ENCODE measurements around the gene GPX4.
"Not testable (repeated sequence)": the region's sequence is repeated elsewhere in the genome, so short reads cannot be mapped to it uniquely, and the experiment has no call there.

GPX4 gene

GRCh38 chr19:1115646-1116420 is 12.0 kb downstream of the GPX4 start:
- no peak for FAIRE-seq

GRCh38 chr19:1116726-1117581 is 13.2 kb downstream of the GPX4 start:
- no peak for FAIRE-seq

- no peak for FAIRE-seq
Measured at GRCh38 chr19:1117654-1118053, 13.9 kb downstream of the GPX4 start.

- FAIRE-seq, result no peak
Measured at GRCh38 chr19:1118999-1119398, 15.2 kb downstream of the GPX4 start.

- no peak for FAIRE-seq
Measured at GRCh38 chr19:1119475-1120217, 15.9 kb downstream of the GPX4 start.

- no peak for FAIRE-seq
Measured at GRCh38 chr19:1121395-1121794, 17.6 kb downstream of the GPX4 start.

GRCh38 chr19:1122021-1122971 is 18.5 kb downstream of the GPX4 start:
- FAIRE-seq, result no peak

GRCh38 chr19:1122972-1123363 is 19.2 kb downstream of the GPX4 start:
- FAIRE-seq, result no peak

- no peak for FAIRE-seq
Measured at GRCh38 chr19:1123381-1123780, 19.6 kb downstream of the GPX4 start.

- FAIRE-seq, result no peak
Measured at GRCh38 chr19:1123885-1124677, 20.3 kb downstream of the GPX4 start.

GRCh38 chr19:1125601-1126467 is 22.0 kb downstream of the GPX4 start:
- no peak for FAIRE-seq

- FAIRE-seq, result no peak
Measured at GRCh38 chr19:1126984-1127760, 23.4 kb downstream of the GPX4 start.

GRCh38 chr19:1128106-1128505 is 24.3 kb downstream of the GPX4 start:
- no peak for FAIRE-seq

- not testable (repeated sequence) for FAIRE-seq
Measured at GRCh38 chr19:1129084-1129483, 25.3 kb downstream of the GPX4 start.

GRCh38 chr19:1129535-1129934 is 25.7 kb downstream of the GPX4 start:
- FAIRE-seq, result no peak

GRCh38 chr19:1130771-1131717 is 27.2 kb downstream of the GPX4 start:
- FAIRE-seq, result no peak

- no peak for FAIRE-seq
Measured at GRCh38 chr19:1131718-1132551, 28.1 kb downstream of the GPX4 start.
